Measurements from ENCODE around the gene IQSEC2.

IQSEC2 gene

GRCh38 chrX:53242310-53242709, 39.1 kb downstream of the IQSEC2 start:
- no peak for TF ChIP-seq CTCF (IDR thresholded peaks at IDR 0.05)
- intact Hi-C loops (cut with DNase I; ENCODE audit: low total_unique reads) = no loop called here
- Histone ChIP-seq H3K27ac (no peak overlapping the region), H3K4me3 (no peak overlapping the region), H3K9me3 (no peaks in the 10 kb centered on the region), H3K27me3 (no peaks in the 10 kb centered on the region), H3K36me3 (peaks cover 0 to 33% (median 19%) of the 10 kb centered on the region in 3 donors), H3K4me1 (no peaks in the 10 kb centered on the region)
- DNase-seq = no peak

- peaks cover 0 to 34% (median 13%) of the 10 kb centered on the region in 3 donors for H3K36me3 ChIP-seq
- no peak overlapping the region for H3K27ac ChIP-seq
- no peaks in the 10 kb centered on the region for H3K27me3 ChIP-seq
- no peak overlapping the region for H3K4me3 ChIP-seq
- DNase-seq = no peak
- no peak for TF ChIP-seq CTCF (IDR thresholded peaks at IDR 0.05)
- intact Hi-C loops (cut with DNase I; ENCODE audit: low total_unique reads) = no loop called here
- H3K9me3 ChIP-seq = no peaks in the 10 kb centered on the region
- no peaks in the 10 kb centered on the region for H3K4me1 ChIP-seq
Observed at GRCh38 chrX:53241558-53241957, 39.8 kb downstream of the IQSEC2 start.

- no peaks in the 10 kb centered on the region for H3K9me3 ChIP-seq
- no peak for TF ChIP-seq CTCF (IDR thresholded peaks at IDR 0.05)
- peaks cover 0 to 52% (median 13%) of the 10 kb centered on the region in 3 donors for H3K36me3 ChIP-seq
- no peaks in the 10 kb centered on the region for H3K27me3 ChIP-seq
- no peak overlapping the region for H3K27ac ChIP-seq
- intact Hi-C loops (cut with DNase I; ENCODE audit: low total_unique reads) = no loop called here
- DNase-seq = no peak
- H3K4me3 ChIP-seq = no peak overlapping the region
- H3K4me1 ChIP-seq = no peaks in the 10 kb centered on the region
Observed at GRCh38 chrX:53239474-53239873, 41.9 kb downstream of the IQSEC2 start.

- Histone ChIP-seq H3K4me1 (no peaks in the 10 kb centered on the region), H3K27me3 (no peaks in the 10 kb centered on the region), H3K27ac (no peak overlapping the region), H3K9me3 (no peaks in the 10 kb centered on the region), H3K4me3 (no peak overlapping the region), H3K36me3 (peaks cover 0 to 44% (median 7%) of the 10 kb centered on the region in 3 donors)
- intact Hi-C loops (cut with DNase I; ENCODE audit: low total_unique reads) = no loop called here
- no peak for TF ChIP-seq CTCF (IDR thresholded peaks at IDR 0.05)
- no peak for DNase-seq
Observed at GRCh38 chrX:53237056-53237455, 44.3 kb downstream of the IQSEC2 start.

- Histone ChIP-seq H3K4me1 (no peaks in the 10 kb centered on the region), H3K36me3 (peaks cover 0 to 36% (median 3%) of the 10 kb centered on the region in 3 donors), H3K9me3 (no peaks in the 10 kb centered on the region), H3K4me3 (no peak overlapping the region), H3K27ac (no peak overlapping the region), H3K27me3 (no peaks in the 10 kb centered on the region)
- intact Hi-C loops (cut with DNase I; ENCODE audit: low total_unique reads) = no loop called here
- TF ChIP-seq CTCF (IDR thresholded peaks at IDR 0.05) = no peak
- DNase-seq = no peak
Observed at GRCh38 chrX:53236025-53236679, 45.2 kb downstream of the IQSEC2 start.

Measured in tibial artery (tissue), 4 donors.